ENCODE data around the gene WWOX.

Gene WWOX

DNA sequence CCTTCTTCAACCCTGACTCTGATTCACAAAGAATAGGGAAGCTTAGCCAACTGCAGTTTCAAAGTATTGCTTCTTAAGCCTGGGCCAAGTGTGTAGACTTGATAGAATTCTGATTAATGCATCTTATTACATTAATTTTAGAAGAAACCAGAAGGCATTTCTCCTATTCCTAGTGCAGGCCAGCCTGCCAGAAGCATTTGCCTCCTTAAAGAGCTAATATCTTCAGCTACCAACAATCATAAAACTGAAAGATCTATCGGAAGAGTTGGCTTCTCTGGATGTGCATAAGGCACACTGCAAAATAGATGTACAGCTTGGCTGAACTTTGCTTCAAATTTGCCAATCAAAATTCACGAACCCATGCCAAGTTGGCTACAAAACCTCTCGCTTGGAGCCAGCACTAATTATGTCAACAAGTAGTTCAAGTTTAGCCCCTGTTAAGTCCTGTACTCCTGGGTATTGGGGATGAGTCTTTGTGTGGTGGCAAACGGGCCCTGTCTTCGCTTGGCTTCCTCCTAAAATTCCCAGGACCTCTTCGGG is 717.8 kb downstream of the WWOX start:
- DNase-seq (ENCODE audit: low read depth, low spot score): no peak
- TF ChIP-seq EZH2 (IDR thresholded peaks at IDR 0.05) (no peak), POLR2AphosphoS5 (IDR thresholded peaks at IDR 0.05; ENCODE audit: borderline replicate concordance, low read depth, low read length) (no peak), FOXP2 (optimal IDR thresholded peaks at IDR 0.05; ENCODE audit: control extremely low read depth, extremely low read length, insufficient read depth) (no peak)
- H3K36me3 ChIP-seq (ENCODE audit: insufficient read depth, low read length): no peaks in the 10 kb centered on the region
- no peak overlapping the region for H3K27ac ChIP-seq
- H3K9ac ChIP-seq (ENCODE audit: insufficient read length): no peak overlapping the region
- H3K9me3 ChIP-seq (ENCODE audit: low read depth, low read length): no peaks in the 10 kb centered on the region
- no peak overlapping the region for H3K4me3 ChIP-seq

DNA sequence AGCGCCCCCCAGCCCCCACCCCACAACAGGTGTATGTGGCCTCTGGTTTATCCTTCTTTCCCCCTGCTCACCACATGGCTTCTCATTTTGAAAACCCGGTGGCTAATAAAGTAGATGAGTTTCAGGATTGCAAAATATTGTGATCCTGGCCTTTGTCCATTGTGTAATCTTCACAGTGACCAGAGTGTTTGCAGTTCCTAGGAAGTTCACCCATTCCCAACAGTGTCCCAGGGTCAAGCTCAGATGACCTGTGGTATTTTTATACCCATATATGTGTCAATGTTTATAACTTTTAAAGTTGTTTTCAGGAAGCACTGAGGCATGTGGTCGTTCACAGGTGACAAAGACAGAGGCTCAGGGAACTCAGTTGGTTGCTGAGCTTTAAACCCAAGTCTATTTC is 721.9 kb downstream of the WWOX start:
- Histone ChIP-seq H3K27ac (no peak overlapping the region), H3K4me3 (no peak overlapping the region), H3K36me3 (ENCODE audit: insufficient read depth, low read length) (no peaks in the 10 kb centered on the region), H3K9ac (ENCODE audit: insufficient read length) (no peak overlapping the region), H3K9me3 (ENCODE audit: low read depth, low read length) (no peaks in the 10 kb centered on the region)
- DNase-seq (ENCODE audit: low read depth, low spot score): no peak
- TF ChIP-seq EZH2 (IDR thresholded peaks at IDR 0.05): no peak
- no peak for TF ChIP-seq FOXP2 (optimal IDR thresholded peaks at IDR 0.05; ENCODE audit: control extremely low read depth, extremely low read length, insufficient read depth)
- TF ChIP-seq POLR2AphosphoS5 (IDR thresholded peaks at IDR 0.05; ENCODE audit: borderline replicate concordance, low read depth, low read length): no peak

DNA sequence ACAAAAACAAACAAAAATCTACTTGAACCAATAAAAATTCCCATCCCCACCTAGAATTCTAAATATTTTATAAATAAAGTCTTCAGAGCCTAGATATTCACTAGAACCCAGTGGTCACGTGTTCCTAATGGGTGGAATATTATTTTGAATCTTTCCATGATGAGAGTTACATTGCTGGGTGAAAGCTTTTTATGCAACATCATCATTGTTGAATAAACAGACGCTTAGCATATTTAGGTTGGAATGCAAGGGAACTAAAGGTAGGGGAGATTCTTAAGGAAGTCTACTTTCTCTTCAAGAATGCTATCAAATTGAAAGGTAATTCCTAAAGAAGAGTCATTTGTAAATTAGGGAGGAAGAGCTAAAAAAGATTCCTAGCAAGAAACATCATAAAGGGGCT is 723.1 kb downstream of the WWOX start:
- Histone ChIP-seq H3K36me3 (ENCODE audit: insufficient read depth, low read length) (no peaks in the 10 kb centered on the region), H3K4me3 (no peak overlapping the region), H3K27ac (no peak overlapping the region), H3K9me3 (ENCODE audit: low read depth, low read length) (no peaks in the 10 kb centered on the region), H3K9ac (ENCODE audit: insufficient read length) (no peak overlapping the region)
- TF ChIP-seq EZH2 (IDR thresholded peaks at IDR 0.05) (no peak), FOXP2 (optimal IDR thresholded peaks at IDR 0.05; ENCODE audit: control extremely low read depth, extremely low read length, insufficient read depth) (no peak), POLR2AphosphoS5 (IDR thresholded peaks at IDR 0.05; ENCODE audit: borderline replicate concordance, low read depth, low read length) (no peak)
- DNase-seq (ENCODE audit: low read depth, low spot score): no peak

DNA sequence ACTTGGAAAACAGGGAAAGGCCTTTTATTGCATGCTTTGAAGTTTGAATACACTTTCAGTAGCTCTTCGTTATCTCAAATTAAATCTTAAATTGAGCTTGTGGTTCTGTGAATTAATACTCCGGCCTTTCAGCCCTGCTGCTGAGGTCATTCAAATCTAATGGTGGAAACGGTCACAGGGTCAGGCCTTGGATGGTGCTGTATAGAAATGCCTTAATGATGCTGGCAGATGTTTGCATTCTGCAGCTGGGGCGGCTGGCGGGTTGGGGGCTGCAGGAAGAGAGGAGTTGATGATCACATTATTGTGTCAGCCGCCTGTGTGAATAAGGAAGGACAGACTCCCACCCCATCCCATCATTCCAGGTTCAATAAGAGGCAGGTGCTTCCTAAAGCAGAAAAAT is 723.6 kb downstream of the WWOX start:
- no peaks in the 10 kb centered on the region for H3K36me3 ChIP-seq (ENCODE audit: insufficient read depth, low read length)
- H3K9me3 ChIP-seq (ENCODE audit: low read depth, low read length): no peaks in the 10 kb centered on the region
- no peak overlapping the region for H3K4me3 ChIP-seq
- H3K9ac ChIP-seq (ENCODE audit: insufficient read length): no peak overlapping the region
- no peak for TF ChIP-seq POLR2AphosphoS5 (IDR thresholded peaks at IDR 0.05; ENCODE audit: borderline replicate concordance, low read depth, low read length)
- no peak for TF ChIP-seq EZH2 (IDR thresholded peaks at IDR 0.05)
- TF ChIP-seq FOXP2 (optimal IDR thresholded peaks at IDR 0.05; ENCODE audit: control extremely low read depth, extremely low read length, insufficient read depth): no peak
- DNase-seq (ENCODE audit: low read depth, low spot score): no peak
- no peak overlapping the region for H3K27ac ChIP-seq

DNA sequence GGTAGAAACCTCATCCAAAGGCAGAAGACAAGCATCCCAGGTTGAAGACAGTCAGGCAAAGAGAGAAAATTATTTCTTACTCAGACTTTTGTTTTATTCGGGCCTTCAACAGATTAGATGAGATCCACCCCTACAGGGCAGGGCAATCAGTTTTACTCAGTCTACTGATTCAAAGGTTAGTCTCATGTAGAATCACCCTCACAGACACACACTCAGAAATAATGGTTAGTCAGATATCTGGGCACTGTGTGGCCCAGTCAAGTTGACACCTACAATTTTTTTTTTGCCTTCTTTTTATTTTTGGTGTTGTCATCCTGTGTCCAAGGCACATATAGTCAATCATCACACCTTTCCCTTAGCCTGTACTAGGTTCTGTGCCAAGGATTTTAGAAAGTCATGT is 729.8 kb downstream of the WWOX start:
- TF ChIP-seq POLR2AphosphoS5 (IDR thresholded peaks at IDR 0.05; ENCODE audit: borderline replicate concordance, low read depth, low read length): no peak
- no peak for TF ChIP-seq FOXP2 (optimal IDR thresholded peaks at IDR 0.05; ENCODE audit: control extremely low read depth, extremely low read length, insufficient read depth)
- TF ChIP-seq EZH2 (IDR thresholded peaks at IDR 0.05): no peak
- Histone ChIP-seq H3K36me3 (ENCODE audit: insufficient read depth, low read length) (no peaks in the 10 kb centered on the region), H3K9me3 (ENCODE audit: low read depth, low read length) (no peaks in the 10 kb centered on the region), H3K4me3 (no peak overlapping the region), H3K9ac (ENCODE audit: insufficient read length) (no peak overlapping the region), H3K27ac (no peak overlapping the region)
- DNase-seq (ENCODE audit: low read depth, low spot score): no peak

DNA sequence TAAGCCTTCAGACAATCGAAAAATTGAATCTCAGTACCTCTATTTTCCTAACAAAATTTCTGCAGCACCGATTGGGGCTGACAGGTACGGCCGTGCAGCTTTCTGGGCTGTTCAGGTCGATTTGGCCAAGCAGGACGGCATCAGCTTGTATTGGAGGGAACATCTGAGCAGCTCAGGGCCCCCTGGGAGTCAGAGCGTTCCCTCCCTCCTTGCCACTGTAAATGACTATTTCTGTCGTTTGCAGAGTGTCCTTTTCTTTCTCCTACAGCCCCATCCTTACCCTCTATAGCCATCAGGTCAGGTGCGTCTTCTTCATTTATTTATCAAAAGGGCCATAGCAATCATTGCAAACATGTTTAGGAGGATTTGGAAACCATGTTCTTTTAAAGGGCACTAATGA is 731.1 kb downstream of the WWOX start:
- Histone ChIP-seq H3K9me3 (ENCODE audit: low read depth, low read length) (no peaks in the 10 kb centered on the region), H3K4me3 (no peak overlapping the region), H3K27ac (no peak overlapping the region), H3K36me3 (ENCODE audit: insufficient read depth, low read length) (no peaks in the 10 kb centered on the region), H3K9ac (ENCODE audit: insufficient read length) (no peak overlapping the region)
- TF ChIP-seq POLR2AphosphoS5 (IDR thresholded peaks at IDR 0.05; ENCODE audit: borderline replicate concordance, low read depth, low read length) (no peak), FOXP2 (optimal IDR thresholded peaks at IDR 0.05; ENCODE audit: control extremely low read depth, extremely low read length, insufficient read depth) (no peak), EZH2 (IDR thresholded peaks at IDR 0.05) (no peak)
- DNase-seq (ENCODE audit: low read depth, low spot score): no peak

DNA sequence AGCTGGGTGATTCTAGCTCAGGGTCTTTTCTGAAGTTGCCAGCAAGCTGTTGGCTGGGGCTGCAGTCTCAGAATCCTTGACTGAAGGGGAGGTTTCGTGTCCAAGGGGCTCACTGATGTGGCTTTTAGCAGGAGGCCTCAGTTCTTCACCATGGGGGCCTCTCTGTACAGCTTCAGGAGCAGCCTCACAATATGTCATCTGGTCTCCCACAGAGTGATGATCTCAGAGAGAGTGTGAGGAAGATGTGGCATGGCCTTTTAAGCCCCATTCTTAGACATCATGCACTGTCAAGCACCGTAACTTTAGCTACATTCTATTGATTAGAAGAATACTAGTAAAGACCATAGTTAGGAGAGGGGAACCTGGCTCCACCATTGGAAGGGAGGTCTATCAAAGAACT is 732.6 kb downstream of the WWOX start:
- Histone ChIP-seq H3K4me3 (no peak overlapping the region), H3K9me3 (ENCODE audit: low read depth, low read length) (no peaks in the 10 kb centered on the region), H3K36me3 (ENCODE audit: insufficient read depth, low read length) (no peaks in the 10 kb centered on the region), H3K27ac (no peak overlapping the region), H3K9ac (ENCODE audit: insufficient read length) (no peak overlapping the region)
- DNase-seq (ENCODE audit: low read depth, low spot score): no peak
- TF ChIP-seq POLR2AphosphoS5 (IDR thresholded peaks at IDR 0.05; ENCODE audit: borderline replicate concordance, low read depth, low read length) (no peak), FOXP2 (optimal IDR thresholded peaks at IDR 0.05; ENCODE audit: control extremely low read depth, extremely low read length, insufficient read depth) (no peak), EZH2 (IDR thresholded peaks at IDR 0.05) (no peak)

DNA sequence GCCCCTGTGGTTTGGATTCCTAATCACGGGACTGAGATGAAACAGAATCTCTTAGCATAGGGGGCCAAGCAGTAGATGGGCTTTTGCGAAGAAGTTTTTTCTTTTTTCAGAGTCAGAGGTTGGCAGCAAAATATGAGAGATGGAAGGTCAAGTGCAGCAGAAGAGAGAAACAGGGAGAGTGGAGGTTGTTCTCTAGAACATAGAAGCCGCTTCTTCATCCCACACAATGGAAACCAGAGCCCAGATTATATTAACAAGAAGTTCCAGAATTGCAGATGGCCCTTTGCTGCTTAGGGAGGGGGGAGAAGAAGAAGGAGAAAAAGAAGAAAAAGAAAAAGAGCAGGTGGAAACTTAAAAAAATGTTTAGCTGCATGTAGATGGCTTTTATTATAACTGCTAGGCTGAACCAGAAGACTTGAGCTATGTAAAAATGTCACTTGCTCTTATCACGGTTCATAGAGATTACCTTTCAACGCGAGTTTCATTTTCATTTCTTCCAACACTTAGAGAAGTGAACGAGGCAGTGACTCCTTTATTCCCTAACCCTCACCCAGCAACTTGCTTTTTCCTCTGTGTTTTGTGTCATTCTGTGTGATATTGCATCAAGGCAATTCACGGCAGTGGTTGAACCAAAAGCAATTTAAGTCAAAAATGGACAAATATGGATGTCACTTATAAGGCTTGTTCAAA is 737.5 kb downstream of the WWOX start:
- no peaks in the 10 kb centered on the region for H3K36me3 ChIP-seq (ENCODE audit: insufficient read depth, low read length)
- no peak overlapping the region for H3K4me3 ChIP-seq
- no peak overlapping the region for H3K27ac ChIP-seq
- DNase-seq (ENCODE audit: low read depth, low spot score): no peak
- H3K9me3 ChIP-seq (ENCODE audit: low read depth, low read length): no peaks in the 10 kb centered on the region
- no peak for TF ChIP-seq FOXP2 (optimal IDR thresholded peaks at IDR 0.05; ENCODE audit: control extremely low read depth, extremely low read length, insufficient read depth)
- TF ChIP-seq EZH2 (IDR thresholded peaks at IDR 0.05): no peak
- TF ChIP-seq POLR2AphosphoS5 (IDR thresholded peaks at IDR 0.05; ENCODE audit: borderline replicate concordance, low read depth, low read length): no peak
- H3K9ac ChIP-seq (ENCODE audit: insufficient read length): no peak overlapping the region

DNA sequence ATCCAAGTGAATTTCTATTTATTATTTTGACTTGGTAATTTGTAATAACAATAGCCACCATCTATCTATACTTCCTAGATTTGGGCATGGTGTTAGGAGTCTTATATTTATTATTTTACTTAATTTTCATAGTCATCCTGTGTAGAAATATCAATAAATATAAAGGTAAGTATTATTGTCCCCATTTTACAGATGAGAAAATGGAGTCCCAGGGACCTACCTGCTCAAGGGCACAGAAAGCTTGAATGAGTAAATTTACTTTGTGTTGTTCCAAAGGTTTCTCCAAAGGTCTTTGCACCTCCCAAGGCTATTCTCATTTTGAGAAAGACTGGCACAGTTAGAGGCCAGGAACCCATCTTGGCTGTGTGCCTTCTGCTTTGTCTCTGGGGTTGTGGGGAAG is 738.3 kb downstream of the WWOX start:
- Histone ChIP-seq H3K9ac (ENCODE audit: insufficient read length) (no peak overlapping the region), H3K36me3 (ENCODE audit: insufficient read depth, low read length) (no peaks in the 10 kb centered on the region), H3K9me3 (ENCODE audit: low read depth, low read length) (no peaks in the 10 kb centered on the region), H3K27ac (no peak overlapping the region), H3K4me3 (no peak overlapping the region)
- no peak for TF ChIP-seq FOXP2 (optimal IDR thresholded peaks at IDR 0.05; ENCODE audit: control extremely low read depth, extremely low read length, insufficient read depth)
- TF ChIP-seq POLR2AphosphoS5 (IDR thresholded peaks at IDR 0.05; ENCODE audit: borderline replicate concordance, low read depth, low read length): no peak
- no peak for TF ChIP-seq EZH2 (IDR thresholded peaks at IDR 0.05)
- no peak for DNase-seq (ENCODE audit: low read depth, low spot score)

Measured in SK-N-MC (cell line).